Liver (tissue), 9 donors: ENCODE measurements around the gene KRTAP6-1. TPM values are rescaled to one million over a fixed set of nuclear protein-coding genes. Genes with fewer than 3 reads are reported as not detected.

Experiments used
- DNase-seq: peaks from one replicate; pipeline ENCODE4 v3.0.0-alpha.2; 2017; ENCODE audit warnings: low spot score
- H3K27ac ChIP-seq, 2 donors: one replicate each; pipeline ENCODE4 v1.7.0; 2013; ENCODE audit warnings: inconsistent platforms in 2 of 2, low read length in 2 of 2, control low read depth in 1 of 2, low read depth in 1 of 2, mild to moderate bottlenecking in 1 of 2
- H3K27me3 ChIP-seq, 4 donors: one replicate each; pipeline versions ENCODE4 v1.6.1 to v1.7.0; 2013; ENCODE audit warnings: low read length in 3 of 4, inconsistent platforms in 1 of 4, mild to moderate bottlenecking in 1 of 4, moderate library complexity in 1 of 4; ENCODE audit not compliant: control insufficient read depth in 4 of 4, insufficient read depth in 4 of 4
- H3K36me3 ChIP-seq, 4 donors: one replicate each; pipeline versions ENCODE4 v1.6.1 to v1.7.0; 2013; ENCODE audit warnings: low read length in 3 of 4, mild to moderate bottlenecking in 3 of 4, low read depth in 1 of 4, moderate library complexity in 1 of 4; ENCODE audit not compliant: control insufficient read depth in 4 of 4, insufficient read depth in 3 of 4
- H3K4me1 ChIP-seq, 4 donors: one replicate each; pipeline versions ENCODE4 v1.6.1 to v1.7.0; 2013; ENCODE audit warnings: low read length in 3 of 4, mild to moderate bottlenecking in 3 of 4, moderate library complexity in 1 of 4; ENCODE audit not compliant: control insufficient read depth in 4 of 4, insufficient read depth in 4 of 4
- H3K4me3 ChIP-seq, 3 donors: one replicate each; pipeline versions ENCODE4 v1.6.1 to v1.7.0; 2013; ENCODE audit warnings: low read length in 3 of 3, control low read depth in 1 of 3, low read depth in 1 of 3, mild to moderate bottlenecking in 1 of 3
- H3K9ac ChIP-seq, 2 donors: one replicate each; pipeline ENCODE4 v1.7.0; 2013; ENCODE audit warnings: low read length in 2 of 2, mild to moderate bottlenecking in 2 of 2, moderate library complexity in 2 of 2, control low read depth in 1 of 2, low read depth in 1 of 2
- H3K9me3 ChIP-seq, 4 donors: one replicate each; pipeline versions ENCODE4 v1.6.1 to v1.7.0; 2013; ENCODE audit warnings: low read length in 3 of 4; ENCODE audit not compliant: control insufficient read depth in 4 of 4
- EGR1 ChIP-seq, 2 donors: IDR thresholded peaks; 2 replicates each; pipeline ENCODE4 v1.6.1; 2016 to 2018; ENCODE audit warnings: antibody characterized with exemption in 2 of 2, low read depth in 2 of 2
- FOXA1 ChIP-seq: IDR thresholded peaks from 2 replicates; pipeline ENCODE4 v1.6.1; 2016; ENCODE audit warnings: antibody characterized with exemption
- FOXA2 ChIP-seq: IDR thresholded peaks from 2 replicates; pipeline ENCODE4 v1.6.1; 2016; ENCODE audit warnings: antibody characterized with exemption
- GABPA ChIP-seq, 2 donors: IDR thresholded peaks in 1 of 2; conservative IDR thresholded peaks in 1 of 2; 2 replicates each; pipeline ENCODE4 v1.6.1; 2016; ENCODE audit warnings: antibody characterized with exemption in 2 of 2, mild to moderate bottlenecking in 1 of 2, moderate library complexity in 1 of 2
- HNF4A ChIP-seq, 2 donors: conservative IDR thresholded peaks; 2 replicates each; pipeline ENCODE4 v1.6.1; 2016; ENCODE audit warnings: antibody characterized with exemption in 2 of 2, mild to moderate bottlenecking in 2 of 2
- HNF4G ChIP-seq: IDR thresholded peaks from 2 replicates; pipeline ENCODE4 v1.6.1; 2016; ENCODE audit warnings: antibody characterized with exemption
- JUND ChIP-seq, 2 donors: IDR thresholded peaks; 2 replicates each; pipeline ENCODE4 v1.6.1; 2016; ENCODE audit warnings: antibody characterized with exemption in 2 of 2
- NR2F2 ChIP-seq: IDR thresholded peaks from 2 replicates; pipeline ENCODE4 v1.6.1; 2016; ENCODE audit warnings: antibody characterized with exemption
- RAD21 ChIP-seq, 2 donors: IDR thresholded peaks; 2 replicates each; pipeline ENCODE4 v1.6.1; 2016; ENCODE audit warnings: antibody characterized with exemption in 2 of 2, mild to moderate bottlenecking in 2 of 2
- RXRA ChIP-seq, 2 donors: IDR thresholded peaks; 2 replicates each; pipeline ENCODE4 v1.6.1; 2017 to 2018; ENCODE audit warnings: antibody characterized with exemption in 2 of 2, mild to moderate bottlenecking in 1 of 2
- SP1 ChIP-seq: IDR thresholded peaks from 2 replicates; pipeline ENCODE4 v1.6.1; 2018; ENCODE audit warnings: antibody characterized with exemption, mild to moderate bottlenecking
- TAF1 ChIP-seq: conservative IDR thresholded peaks from 2 replicates; pipeline ENCODE4 v1.6.1; 2016; ENCODE audit warnings: antibody characterized with exemption, mild to moderate bottlenecking
- YY1 ChIP-seq: IDR thresholded peaks from 2 replicates; pipeline ENCODE4 v1.6.1; 2016; ENCODE audit warnings: antibody characterized with exemption, mild to moderate bottlenecking
- polyA plus RNA-seq, 2 donors: library from polyadenylated mRNA; stranded (reverse) in 1 of 2; unstranded in 1 of 2; fragments of 200-250 nt in 1 of 2; fragments of >200 nt in 1 of 2; fragmentation: Nextera tagmentation in 1 of 2; extraction: Ambion mirVana in 1 of 2; gene quantifications; one replicate each; pipeline versions ENCODE4 v1.2.1 to v1.2.3, GENCODE V29; 2013 to 2015
- total RNA-seq, 2 donors: library from RNA; depleted of rRNA; stranded (reverse); fragments of >200 nt; gene quantifications; one replicate each; pipeline ENCODE4 v1.2.3, GENCODE V29; 2014
- TF ChIP-seq, protein P1 (sequence below): fragments of 150-350 bp; IDR thresholded peaks from 2 replicates; pipeline ENCODE4 v1.5.1; 2017; ENCODE audit warnings: improper control_type of control experiment, low read depth, low read length; ENCODE audit not compliant: missing input control
- TF ChIP-seq, protein P2 (sequence below): IDR thresholded peaks from 2 replicates; pipeline ENCODE4 v1.6.1; 2016; ENCODE audit warnings: antibody characterized with exemption
- TF ChIP-seq, protein P3 (sequence below): IDR thresholded peaks from 2 replicates; pipeline ENCODE4 v1.6.1; 2016; ENCODE audit warnings: antibody characterized with exemption
- TF ChIP-seq, protein P4 (sequence below): IDR thresholded peaks from 2 replicates; pipeline ENCODE4 v1.6.1; 2016; ENCODE audit warnings: antibody characterized with exemption
- TF ChIP-seq, protein P5 (sequence below): IDR thresholded peaks from 2 replicates; pipeline ENCODE4 v1.6.1; 2016; ENCODE audit warnings: antibody characterized with exemption, mild to moderate bottlenecking
- donor health status: healthy.
- donor health status: healthy.
- donor health status: healthy.
- donor health status: healthy.
- donor health status: healthy.

The KRTAP6-1 gene
- total and polyA plus RNA-seq, 4 donors, result not detected

DNA sequence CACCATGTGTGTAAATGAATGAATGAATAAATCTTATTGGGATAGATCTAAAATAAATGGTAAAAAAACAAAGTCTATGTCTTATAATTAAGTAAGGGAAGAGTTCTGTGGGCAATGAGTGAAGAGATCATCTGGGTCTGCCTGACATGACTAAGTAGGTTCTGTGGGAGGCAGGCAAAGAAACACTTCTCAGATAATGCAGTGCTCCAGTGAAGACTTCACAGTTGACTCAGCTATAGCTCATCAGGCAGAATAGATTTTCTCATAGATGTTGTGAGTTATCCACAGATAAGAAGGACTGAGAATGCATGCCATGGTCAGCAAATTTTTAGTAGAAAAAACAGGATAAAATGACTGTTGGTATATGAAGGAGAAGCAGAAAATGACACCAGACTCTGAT, 36.0 kb downstream of the KRTAP6-1 start:
- Histone ChIP-seq H3K9ac (no peak overlapping the region), H3K27me3 (no peaks in the 10 kb centered on the region), H3K27ac (no peak overlapping the region), H3K4me3 (no peak overlapping the region), H3K9me3 (no peaks in the 10 kb centered on the region), H3K36me3 (no peaks in the 10 kb centered on the region), H3K4me1 (no peaks in the 10 kb centered on the region)
- TF ChIP-seq, protein P1, sequence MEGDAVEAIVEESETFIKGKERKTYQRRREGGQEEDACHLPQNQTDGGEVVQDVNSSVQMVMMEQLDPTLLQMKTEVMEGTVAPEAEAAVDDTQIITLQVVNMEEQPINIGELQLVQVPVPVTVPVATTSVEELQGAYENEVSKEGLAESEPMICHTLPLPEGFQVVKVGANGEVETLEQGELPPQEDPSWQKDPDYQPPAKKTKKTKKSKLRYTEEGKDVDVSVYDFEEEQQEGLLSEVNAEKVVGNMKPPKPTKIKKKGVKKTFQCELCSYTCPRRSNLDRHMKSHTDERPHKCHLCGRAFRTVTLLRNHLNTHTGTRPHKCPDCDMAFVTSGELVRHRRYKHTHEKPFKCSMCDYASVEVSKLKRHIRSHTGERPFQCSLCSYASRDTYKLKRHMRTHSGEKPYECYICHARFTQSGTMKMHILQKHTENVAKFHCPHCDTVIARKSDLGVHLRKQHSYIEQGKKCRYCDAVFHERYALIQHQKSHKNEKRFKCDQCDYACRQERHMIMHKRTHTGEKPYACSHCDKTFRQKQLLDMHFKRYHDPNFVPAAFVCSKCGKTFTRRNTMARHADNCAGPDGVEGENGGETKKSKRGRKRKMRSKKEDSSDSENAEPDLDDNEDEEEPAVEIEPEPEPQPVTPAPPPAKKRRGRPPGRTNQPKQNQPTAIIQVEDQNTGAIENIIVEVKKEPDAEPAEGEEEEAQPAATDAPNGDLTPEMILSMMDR, result no peak
- TF ChIP-seq NR2F2, result no peak
- TF ChIP-seq FOXA1, result no peak
- TF ChIP-seq JUND (IDR thresholded peaks at IDR 0.05), result no peak
- TF ChIP-seq, protein P2, sequence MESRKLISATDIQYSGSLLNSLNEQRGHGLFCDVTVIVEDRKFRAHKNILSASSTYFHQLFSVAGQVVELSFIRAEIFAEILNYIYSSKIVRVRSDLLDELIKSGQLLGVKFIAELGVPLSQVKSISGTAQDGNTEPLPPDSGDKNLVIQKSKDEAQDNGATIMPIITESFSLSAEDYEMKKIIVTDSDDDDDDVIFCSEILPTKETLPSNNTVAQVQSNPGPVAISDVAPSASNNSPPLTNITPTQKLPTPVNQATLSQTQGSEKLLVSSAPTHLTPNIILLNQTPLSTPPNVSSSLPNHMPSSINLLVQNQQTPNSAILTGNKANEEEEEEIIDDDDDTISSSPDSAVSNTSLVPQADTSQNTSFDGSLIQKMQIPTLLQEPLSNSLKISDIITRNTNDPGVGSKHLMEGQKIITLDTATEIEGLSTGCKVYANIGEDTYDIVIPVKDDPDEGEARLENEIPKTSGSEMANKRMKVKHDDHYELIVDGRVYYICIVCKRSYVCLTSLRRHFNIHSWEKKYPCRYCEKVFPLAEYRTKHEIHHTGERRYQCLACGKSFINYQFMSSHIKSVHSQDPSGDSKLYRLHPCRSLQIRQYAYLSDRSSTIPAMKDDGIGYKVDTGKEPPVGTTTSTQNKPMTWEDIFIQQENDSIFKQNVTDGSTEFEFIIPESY, result no peak
- TF ChIP-seq, protein P3, sequence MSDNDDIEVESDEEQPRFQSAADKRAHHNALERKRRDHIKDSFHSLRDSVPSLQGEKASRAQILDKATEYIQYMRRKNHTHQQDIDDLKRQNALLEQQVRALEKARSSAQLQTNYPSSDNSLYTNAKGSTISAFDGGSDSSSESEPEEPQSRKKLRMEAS, result no peak
- no peak for TF ChIP-seq GABPA (IDR thresholded peaks at IDR 0.05 in 1 of 2, conservative IDR thresholded peaks at IDR 0.05 in 1 of 2)
- no peak for TF ChIP-seq HNF4A (conservative IDR thresholded peaks at IDR 0.05)
- no peak for TF ChIP-seq YY1
- no peak for TF ChIP-seq EGR1 (IDR thresholded peaks at IDR 0.05; ENCODE audit: low read depth in 2 of 2)
- TF ChIP-seq HNF4G, result no peak
- no peak for TF ChIP-seq RXRA (IDR thresholded peaks at IDR 0.05)
- TF ChIP-seq, protein P4, sequence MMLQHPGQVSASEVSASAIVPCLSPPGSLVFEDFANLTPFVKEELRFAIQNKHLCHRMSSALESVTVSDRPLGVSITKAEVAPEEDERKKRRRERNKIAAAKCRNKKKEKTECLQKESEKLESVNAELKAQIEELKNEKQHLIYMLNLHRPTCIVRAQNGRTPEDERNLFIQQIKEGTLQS, result no peak
- no peak for TF ChIP-seq FOXA2
- no peak for DNase-seq

DNA sequence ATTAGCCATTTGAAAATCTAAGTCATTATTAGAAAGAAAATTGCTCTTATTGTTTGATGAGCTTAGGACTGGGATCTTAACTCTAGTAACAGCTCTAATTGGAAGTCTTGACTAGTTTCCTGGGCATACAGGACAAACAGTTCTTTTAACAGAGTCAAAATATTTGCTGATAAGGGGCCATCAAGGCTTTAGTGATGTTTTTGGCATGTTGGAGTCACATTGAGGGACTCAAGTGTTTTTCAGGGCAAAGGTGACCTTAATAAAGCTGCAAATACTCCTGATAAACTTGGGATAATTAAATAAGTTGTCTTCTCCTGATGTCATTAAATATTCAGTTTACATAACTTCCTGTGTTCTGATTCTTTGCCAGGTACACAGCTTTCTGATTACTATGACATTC, 46.1 kb downstream of the KRTAP6-1 start:
- no peak for DNase-seq
- Histone ChIP-seq H3K36me3 (no peaks in the 10 kb centered on the region), H3K4me3 (no peak overlapping the region), H3K27me3 (no peaks in the 10 kb centered on the region), H3K4me1 (no peaks in the 10 kb centered on the region), H3K9ac (no peak overlapping the region), H3K27ac (no peak overlapping the region), H3K9me3 (no peaks in the 10 kb centered on the region)
- TF ChIP-seq RAD21 (IDR thresholded peaks at IDR 0.05) (no peak), JUND (IDR thresholded peaks at IDR 0.05) (no peak), TAF1 (no peak), HNF4A (conservative IDR thresholded peaks at IDR 0.05) (no peak), SP1 (no peak), HNF4G (no peak), YY1 (no peak)
- TF ChIP-seq, protein P1, result no peak
- TF ChIP-seq, protein P2, result no peak
- TF ChIP-seq, protein P5, sequence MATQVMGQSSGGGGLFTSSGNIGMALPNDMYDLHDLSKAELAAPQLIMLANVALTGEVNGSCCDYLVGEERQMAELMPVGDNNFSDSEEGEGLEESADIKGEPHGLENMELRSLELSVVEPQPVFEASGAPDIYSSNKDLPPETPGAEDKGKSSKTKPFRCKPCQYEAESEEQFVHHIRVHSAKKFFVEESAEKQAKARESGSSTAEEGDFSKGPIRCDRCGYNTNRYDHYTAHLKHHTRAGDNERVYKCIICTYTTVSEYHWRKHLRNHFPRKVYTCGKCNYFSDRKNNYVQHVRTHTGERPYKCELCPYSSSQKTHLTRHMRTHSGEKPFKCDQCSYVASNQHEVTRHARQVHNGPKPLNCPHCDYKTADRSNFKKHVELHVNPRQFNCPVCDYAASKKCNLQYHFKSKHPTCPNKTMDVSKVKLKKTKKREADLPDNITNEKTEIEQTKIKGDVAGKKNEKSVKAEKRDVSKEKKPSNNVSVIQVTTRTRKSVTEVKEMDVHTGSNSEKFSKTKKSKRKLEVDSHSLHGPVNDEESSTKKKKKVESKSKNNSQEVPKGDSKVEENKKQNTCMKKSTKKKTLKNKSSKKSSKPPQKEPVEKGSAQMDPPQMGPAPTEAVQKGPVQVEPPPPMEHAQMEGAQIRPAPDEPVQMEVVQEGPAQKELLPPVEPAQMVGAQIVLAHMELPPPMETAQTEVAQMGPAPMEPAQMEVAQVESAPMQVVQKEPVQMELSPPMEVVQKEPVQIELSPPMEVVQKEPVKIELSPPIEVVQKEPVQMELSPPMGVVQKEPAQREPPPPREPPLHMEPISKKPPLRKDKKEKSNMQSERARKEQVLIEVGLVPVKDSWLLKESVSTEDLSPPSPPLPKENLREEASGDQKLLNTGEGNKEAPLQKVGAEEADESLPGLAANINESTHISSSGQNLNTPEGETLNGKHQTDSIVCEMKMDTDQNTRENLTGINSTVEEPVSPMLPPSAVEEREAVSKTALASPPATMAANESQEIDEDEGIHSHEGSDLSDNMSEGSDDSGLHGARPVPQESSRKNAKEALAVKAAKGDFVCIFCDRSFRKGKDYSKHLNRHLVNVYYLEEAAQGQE, result no peak
- TF ChIP-seq, protein P3, result no peak
- TF ChIP-seq, protein P4, result no peak
